GM10847 (cell line): ENCODE measurements around the gene AP1S1.

Source experiments
- POLR2A ChIP-seq: IDR thresholded peaks from 2 replicates; pipeline ENCODE4 v1.6.1; 2011; ENCODE audit not compliant: insufficient read length; ENCODE audit errors: extremely low read depth

Gene AP1S1

DNA sequence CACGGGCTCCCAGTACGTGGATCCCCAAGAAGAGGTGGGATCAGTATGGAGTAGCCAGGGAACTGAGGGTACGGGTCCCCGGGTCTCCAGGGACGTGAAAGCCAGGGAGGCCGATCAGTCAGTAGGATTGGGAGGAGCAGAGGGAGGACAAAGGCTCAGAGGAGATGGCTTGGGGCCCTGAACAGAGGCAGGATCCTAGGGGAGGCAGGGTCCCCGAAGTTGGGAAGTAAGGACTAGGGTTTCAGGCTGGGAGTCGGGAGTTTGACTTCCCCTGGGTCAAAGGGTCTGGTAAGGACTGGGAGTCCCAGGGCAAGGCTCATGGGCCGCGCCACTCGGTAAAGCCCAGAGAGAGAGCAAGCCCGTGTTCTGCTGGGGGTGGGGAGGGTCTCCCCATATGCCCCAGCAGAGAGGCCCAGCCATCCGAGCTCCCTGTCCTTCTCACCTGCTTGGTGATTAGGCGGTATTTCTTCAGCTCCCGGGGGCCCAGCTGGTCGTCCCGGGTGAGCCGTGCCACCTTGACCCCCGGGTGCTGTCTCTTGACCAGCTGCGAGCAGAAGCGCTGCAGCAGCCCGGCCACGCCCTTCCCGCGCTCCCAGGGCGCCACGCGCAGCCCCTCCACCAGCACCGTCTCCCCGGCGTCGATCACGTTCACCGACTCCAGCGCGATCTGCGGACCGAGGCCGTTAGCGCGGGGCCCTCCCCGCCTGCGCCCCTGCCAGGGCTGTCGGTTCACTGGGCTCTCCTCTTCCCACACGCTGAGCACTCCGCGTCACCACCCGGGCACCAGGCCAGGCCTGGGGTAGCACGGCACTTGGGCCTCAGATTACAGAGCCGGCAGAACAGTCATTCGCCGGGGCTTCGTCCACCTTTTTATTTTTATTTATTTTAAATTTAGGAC is 18.8 kb downstream of the AP1S1 start:
- TF ChIP-seq POLR2A, result no peak

DNA sequence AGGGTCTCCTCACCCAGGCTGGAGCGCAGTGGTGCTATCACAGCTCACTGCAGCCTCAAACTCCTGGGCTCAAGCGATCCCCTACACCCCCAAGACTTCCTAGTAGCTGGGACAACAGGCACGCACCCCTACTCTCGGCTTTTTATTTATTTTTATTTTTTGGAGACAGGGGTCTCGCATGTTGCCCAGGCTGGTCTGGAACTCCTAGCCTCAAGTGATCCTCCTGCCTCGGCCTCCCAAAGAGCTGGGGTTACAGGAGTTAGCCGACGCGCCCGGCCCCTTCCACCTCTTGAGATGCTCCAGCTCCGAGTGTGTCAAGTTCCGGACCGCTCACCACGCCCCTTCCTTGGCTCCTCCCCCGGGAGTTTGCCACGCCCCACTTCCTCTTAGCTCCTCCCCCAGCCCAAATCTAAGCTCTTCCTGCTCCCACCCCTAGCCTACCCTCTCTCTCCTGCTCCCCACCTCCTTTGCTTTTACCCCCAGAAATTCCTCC is 19.5 kb downstream of the AP1S1 start:
- no peak for TF ChIP-seq POLR2A

DNA sequence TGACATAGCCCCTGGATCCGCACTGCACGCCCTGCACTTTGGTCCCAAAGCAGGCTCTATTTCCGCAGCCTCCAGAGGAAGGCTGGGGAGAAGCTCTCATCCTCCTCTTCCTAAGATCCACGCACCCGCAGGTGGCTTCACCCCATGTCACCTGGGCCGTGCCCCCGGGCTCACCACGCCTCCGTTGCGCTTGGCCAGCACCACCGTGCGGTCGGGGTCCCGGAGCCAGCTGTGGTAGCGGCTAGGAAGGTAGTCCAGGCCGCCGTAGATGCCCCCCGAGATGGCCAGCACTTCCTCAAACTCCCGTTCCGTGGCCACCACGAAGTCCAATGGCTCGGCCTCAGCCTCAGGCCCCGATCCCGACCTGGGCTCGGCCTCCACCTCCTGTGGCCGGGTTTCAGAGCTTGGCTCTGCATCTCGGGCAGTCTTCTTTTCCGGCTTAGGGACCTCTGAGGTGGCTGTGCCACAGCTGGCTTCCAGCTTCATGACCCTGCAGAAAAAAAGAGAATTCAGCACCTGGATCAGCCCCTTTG is 20.1 kb downstream of the AP1S1 start:
- TF ChIP-seq POLR2A, result no peak

DNA sequence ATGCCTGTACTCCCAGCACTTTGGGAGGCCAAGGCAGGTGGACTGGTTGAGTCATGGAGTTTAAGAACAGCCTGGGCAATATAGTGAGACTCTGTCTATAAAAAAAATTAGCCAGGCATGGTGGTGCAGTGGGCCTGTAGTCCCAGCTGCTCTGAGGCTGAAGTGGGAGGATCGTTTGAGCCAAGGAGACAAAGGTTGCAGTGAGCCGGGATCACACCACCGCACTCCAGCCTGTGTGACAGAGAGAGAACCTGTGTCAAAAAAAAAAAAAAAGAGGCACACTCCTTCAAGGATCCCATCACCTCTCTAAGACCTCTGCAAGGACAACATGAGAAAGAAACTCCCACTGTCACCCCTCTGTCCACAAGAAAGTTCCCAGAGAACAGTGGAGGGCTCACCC is 21.4 kb downstream of the AP1S1 start:
- no peak for TF ChIP-seq POLR2A

DNA sequence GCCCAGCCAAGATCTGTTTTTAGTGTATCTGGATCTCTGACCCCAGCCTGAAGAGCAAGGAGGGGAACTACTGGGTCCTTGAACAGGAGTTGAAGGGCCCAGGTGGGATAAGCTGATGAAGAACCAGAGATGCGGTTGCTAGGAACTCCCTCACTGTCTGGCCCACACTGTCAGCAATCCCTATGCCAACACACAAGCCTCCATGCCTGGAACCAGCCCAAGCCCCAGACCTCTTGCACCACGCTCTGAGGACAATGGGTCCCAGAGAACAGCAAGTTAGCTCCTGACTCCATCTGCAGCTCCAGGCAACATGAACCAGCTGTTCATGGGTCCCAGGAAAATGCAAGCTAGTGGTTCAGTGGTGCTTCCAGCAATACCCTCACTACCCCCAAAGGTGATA is 23.4 kb downstream of the AP1S1 start:
- no peak for TF ChIP-seq POLR2A

DNA sequence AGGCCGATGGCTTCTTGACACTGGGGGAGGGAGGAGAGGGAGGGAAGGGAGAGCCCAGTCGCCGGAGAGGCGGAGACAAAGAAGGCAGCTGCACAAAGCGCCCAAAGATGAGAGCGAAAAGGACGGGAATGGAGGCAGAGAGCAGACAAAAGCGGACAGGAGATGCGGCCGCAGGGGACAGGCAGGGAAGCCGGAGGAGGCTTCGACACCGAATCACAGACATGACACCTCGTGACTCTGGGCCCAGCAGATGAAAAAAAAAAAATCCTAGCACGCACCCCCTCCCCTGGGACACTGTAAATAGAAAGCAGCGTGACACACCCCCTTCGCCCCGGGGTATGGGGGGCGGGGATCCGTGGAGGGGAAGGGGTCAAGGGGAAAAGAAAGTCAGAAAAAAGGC is 24.8 kb downstream of the AP1S1 start:
- TF ChIP-seq POLR2A, result no peak

DNA sequence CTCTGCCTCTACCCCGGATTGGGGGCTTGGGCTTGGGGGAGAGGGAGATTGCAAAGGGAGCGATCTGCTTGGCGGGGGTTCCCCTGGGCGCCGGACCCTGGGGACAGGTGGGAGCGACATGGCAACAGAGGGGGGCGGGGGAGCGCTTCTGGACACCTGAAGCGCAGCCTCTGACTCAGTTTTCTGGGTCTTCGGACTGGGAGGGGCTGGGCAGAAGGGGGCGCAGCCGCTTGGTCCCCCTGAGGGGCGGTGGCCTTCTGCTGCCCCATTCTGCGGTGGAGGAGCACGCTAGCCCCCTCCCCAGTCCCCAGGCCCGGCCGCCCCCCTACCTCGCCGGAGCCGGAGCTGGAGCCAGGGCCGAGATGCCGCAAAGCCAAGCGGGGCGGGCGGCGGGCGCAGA is 25.4 kb downstream of the AP1S1 start:
- TF ChIP-seq POLR2A, result no peak

DNA sequence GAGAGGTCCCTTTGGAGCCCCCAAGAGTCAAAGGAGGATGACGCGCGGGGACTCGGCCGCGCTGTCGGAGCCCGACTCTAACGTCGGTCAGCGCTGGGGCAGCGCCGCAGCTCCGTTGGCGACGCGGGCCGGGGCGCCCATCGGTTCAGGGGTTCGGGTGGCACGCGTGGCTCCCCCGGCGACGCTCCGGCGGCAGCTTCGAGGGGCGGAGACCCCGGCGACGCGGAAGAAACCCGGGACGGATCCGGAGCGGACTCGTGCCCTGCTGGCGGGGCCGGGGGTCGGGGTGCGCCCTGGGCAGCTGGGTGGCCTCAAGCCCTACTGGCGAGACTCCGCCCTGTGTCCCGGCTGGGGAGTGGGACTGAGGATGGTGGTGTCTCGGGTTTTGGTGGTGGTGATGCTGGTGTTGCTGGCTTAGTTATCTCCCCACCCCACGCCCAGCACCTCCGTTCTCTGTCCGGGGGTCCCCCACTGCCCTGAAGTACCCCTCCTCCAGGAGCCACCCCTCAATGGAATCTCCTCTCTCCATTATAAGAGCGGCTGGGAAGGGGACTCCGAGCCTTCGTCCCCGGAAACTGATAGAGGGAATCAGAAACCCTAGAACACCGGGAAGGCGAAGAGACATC is 26.0 kb downstream of the AP1S1 start, which contains the start of gene NAT16:
TSS of gene NAT16 (minus strand) at position 164 of the 626 bp plus-strand sequence. CDS start 5,486 bp downstream, outside the sequence.
- TF ChIP-seq POLR2A, result no peak

DNA sequence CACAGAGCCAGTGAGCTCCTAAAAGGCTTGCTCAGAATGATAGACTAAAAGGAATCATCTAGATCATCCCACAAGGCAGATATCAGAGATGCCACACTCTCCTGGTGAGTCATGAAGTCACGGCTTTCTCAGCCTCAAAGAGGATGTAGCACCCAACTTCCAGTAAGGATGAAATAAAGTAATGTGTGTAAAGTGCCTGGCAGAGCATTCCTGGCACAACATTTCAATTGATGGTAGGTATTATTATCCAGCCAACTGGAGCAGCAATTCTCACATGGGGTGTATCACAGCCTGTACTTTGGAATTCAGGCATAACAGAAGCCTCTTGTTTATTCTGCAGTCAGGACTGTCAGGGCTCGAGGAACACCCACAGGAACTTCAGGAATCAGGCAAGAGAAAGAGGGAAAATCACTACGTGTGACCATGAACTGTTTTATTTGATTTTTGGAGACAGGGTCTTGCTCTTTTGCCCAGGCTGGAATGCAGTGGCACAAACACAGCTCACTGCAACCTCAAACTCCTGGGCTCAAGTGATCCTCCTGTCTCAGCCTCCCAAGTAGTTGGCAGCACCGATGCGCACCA is 31.1 kb downstream of the AP1S1 start:
- no peak for TF ChIP-seq POLR2A

DNA sequence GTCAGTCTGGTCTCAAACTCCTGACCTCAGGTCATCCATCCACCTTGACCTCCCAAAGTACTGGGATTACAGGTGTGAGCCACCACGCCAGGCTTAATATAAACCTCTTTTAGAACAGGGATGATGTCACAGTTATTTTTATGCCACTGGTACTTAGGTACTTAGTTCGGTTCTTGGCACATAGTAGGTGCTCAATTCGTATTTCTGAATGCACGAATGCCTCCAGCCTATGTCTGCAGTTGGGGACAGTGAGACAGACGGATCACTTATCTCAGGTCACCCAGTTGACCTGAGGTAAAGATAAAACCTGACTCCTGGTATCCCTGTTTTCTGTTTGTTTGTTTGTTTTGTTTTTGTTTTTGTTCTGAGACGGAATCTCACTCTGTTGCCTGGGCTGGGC is 31.9 kb downstream of the AP1S1 start:
- TF ChIP-seq POLR2A, result no peak

DNA sequence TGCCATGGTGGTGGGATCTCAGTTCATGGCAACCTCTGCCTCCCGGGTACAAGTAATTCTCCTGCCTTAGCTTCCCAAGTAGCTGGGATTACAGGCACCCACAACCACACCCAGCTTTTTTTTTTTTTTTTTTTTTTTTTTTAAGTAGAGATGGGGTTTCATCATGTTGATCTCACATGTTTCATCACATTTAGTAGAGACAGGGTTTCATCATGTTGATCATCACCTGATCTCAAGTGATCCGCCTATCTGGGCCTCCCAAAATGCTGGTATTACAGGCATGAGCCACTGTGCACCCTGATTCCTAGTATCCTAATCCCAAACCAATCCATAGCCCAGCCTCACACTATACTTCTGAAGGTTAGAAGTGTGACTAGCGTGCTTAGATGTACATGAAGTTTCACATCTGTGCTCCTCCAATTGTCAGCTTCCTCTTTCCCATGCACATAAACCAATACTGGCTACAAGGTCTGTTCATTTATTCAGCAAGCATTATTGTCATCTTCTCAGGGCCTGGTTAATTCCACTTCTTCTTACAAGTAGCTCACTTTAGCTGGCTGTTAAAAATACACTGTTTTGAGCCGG is 32.7 kb downstream of the AP1S1 start:
- TF ChIP-seq POLR2A, result no peak

DNA sequence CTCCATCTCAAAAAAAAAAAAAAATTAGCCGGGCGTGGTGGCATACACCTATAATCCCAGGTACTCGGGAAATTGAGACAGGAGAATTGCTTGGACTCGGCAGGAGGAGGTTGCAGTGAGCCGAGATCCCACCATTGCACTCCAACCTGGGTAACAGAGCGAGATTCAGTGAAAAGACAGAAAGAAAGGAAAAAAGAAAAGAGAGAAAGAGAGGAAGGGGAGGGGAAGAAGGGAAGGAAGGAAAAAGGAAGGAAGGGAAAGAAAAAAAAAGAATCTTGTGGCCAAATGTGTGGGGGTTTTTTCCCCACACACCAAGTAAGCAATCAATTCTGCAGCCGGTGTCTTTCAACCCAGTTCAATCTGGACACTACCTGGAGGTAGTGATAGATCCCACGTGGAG is 34.8 kb downstream of the AP1S1 start:
- no peak for TF ChIP-seq POLR2A

DNA sequence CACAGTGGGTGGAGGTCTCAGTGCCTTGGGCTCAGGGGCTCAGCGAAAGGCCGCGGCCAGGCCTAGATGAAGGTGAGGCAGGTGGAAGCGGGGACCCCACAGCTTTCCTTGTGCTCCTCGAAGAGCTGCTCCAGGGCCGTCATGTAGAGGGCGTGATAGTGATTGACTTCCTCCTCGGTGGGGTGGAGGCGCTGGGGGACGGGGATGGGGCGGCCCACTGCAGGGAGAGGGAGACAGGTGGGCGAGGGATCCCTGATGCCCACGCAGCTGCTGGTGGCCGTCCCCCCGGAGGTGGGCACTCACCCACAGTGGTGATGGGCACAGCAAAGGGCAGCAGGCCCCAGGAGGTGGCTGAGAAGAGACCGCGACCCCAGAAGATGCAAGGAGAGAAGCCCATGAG is 41.6 kb downstream of the AP1S1 start:
- TF ChIP-seq POLR2A, result no peak

DNA sequence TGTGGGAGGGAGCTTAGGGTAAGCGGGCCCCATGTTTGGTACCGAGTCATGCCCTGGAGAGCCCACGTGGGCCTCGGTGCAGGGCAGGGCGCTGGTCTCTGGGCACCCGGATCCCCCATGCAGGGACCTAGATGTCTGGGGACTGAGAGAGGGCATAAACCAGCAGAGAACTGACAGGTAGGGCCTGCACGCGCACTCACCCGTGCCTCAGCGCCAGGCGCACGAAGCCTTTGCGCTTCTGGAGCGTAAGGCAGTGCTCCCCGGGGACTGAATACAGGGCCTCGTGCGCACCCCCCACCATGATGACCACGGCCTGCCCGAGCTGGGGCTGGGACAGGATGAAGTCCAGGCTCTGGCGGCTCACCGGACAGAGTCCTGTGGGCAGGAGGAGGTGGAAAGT is 43.7 kb downstream of the AP1S1 start:
- no peak for TF ChIP-seq POLR2A

DNA sequence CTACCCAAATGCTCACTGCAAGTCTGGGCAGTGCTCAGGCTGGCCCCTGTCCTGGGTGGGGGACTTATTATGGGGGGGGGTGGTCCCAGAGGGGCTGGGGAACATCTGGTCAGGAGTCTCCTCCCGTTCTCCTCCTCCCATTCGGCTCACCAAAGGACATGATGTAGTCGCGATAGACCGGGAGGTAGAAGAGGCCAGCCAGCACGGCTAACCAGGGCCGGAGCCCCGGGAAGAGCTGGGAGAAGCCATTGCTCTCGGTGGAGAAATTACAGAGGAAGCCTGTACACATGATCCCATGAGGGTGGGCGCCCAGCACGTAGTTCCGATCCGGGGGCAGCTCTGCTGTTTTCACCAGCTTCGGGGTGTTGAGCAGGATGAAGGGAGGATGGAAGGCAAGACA is 44.2 kb downstream of the AP1S1 start:
- no peak for TF ChIP-seq POLR2A
